Endothelial cell (in vitro differentiated cells): ENCODE data around the gene FAM193A. TPM values are rescaled to one million over a fixed set of nuclear protein-coding genes. Genes with fewer than 3 reads are reported as not detected.

Experiments
- DNase-seq: peaks from one replicate; pipeline ENCODE4 v3.0.0; 2021; ENCODE audit warnings: low spot score
- H3K27ac Mint-ChIP-seq: one replicate; pipeline ENCODE4 v1.8.0; 2021; ENCODE audit warnings: mixed read lengths, inconsistent platforms; ENCODE audit not compliant: unreplicated experiment
- H3K27me3 Mint-ChIP-seq: one replicate; pipeline ENCODE4 v1.8.0; 2021; ENCODE audit warnings: mild to moderate bottlenecking, moderate library complexity, mixed read lengths, inconsistent platforms; ENCODE audit not compliant: unreplicated experiment
- H3K36me3 Mint-ChIP-seq: one replicate; pipeline ENCODE4 v1.8.0; 2021; ENCODE audit warnings: mild to moderate bottlenecking, low read depth, mixed read lengths, inconsistent platforms; ENCODE audit not compliant: unreplicated experiment
- H3K4me1 Mint-ChIP-seq: one replicate; pipeline ENCODE4 v1.8.0; 2021; ENCODE audit warnings: mild to moderate bottlenecking, mixed read lengths, inconsistent platforms; ENCODE audit not compliant: unreplicated experiment
- H3K4me3 Mint-ChIP-seq: one replicate; pipeline ENCODE4 v1.8.0; 2021; ENCODE audit warnings: mild to moderate bottlenecking, mixed read lengths, inconsistent platforms; ENCODE audit not compliant: unreplicated experiment
- H3K9me3 Mint-ChIP-seq: one replicate; pipeline ENCODE4 v1.8.0; 2021; ENCODE audit warnings: mixed read lengths, inconsistent platforms; ENCODE audit not compliant: unreplicated experiment
- total RNA-seq: library from RNA; stranded (reverse); fragmentation: NEBNext Ultra II Directional; extraction: Animal tissue kit (Norgen Biotek cat#: 25700); gene quantifications from one replicate; pipeline ENCODE4 v1.2.1, GENCODE V29; 2021; ENCODE audit not compliant: unreplicated experiment
- TF ChIP-seq, protein P1 (sequence below): fragments of 200-600 bp; sonication (generic); IDR thresholded peaks from one replicate; pipeline ENCODE4 v1.5.0; 2021; ENCODE audit warnings: antibody characterized with exemption; ENCODE audit not compliant: unreplicated experiment

The FAM193A gene
- total RNA-seq, 1 donor from 2014 or later = 33.7 TPM

- Mint-ChIP-seq H3K4me3 (no peak overlapping the region), H3K27ac (no peak overlapping the region), H3K27me3 (peaks cover 11% of the 10 kb centered on the region), H3K36me3 (peaks cover 58% of the 10 kb centered on the region), H3K4me1 (no peaks in the 10 kb centered on the region), H3K9me3 (no peaks in the 10 kb centered on the region)
- TF ChIP-seq, protein P1, sequence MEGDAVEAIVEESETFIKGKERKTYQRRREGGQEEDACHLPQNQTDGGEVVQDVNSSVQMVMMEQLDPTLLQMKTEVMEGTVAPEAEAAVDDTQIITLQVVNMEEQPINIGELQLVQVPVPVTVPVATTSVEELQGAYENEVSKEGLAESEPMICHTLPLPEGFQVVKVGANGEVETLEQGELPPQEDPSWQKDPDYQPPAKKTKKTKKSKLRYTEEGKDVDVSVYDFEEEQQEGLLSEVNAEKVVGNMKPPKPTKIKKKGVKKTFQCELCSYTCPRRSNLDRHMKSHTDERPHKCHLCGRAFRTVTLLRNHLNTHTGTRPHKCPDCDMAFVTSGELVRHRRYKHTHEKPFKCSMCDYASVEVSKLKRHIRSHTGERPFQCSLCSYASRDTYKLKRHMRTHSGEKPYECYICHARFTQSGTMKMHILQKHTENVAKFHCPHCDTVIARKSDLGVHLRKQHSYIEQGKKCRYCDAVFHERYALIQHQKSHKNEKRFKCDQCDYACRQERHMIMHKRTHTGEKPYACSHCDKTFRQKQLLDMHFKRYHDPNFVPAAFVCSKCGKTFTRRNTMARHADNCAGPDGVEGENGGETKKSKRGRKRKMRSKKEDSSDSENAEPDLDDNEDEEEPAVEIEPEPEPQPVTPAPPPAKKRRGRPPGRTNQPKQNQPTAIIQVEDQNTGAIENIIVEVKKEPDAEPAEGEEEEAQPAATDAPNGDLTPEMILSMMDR = no peak
- no peak for DNase-seq
Measured at GRCh38 chr4:2695346-2696060, 159.1 kb downstream of the FAM193A start.

DNA sequence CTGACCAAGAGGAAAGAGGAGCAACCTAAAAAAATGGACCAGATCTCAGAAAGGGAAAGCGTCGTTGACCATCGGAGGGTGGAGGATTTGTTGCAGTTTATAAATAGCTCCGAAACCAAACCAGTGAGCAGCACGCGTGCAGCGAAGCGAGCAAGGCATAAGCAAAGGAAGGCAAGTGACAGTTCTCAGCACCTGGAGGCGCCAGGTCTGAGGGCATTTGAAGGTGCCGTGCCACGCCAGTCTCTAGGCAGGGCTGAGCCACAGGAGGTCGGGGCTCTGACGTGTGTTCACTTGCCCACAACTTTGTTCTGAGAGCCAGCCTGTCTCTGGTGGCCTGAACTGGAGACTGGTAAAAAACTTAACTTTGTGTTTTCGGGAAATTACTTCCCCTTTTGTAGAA is 160.0 kb downstream of the FAM193A start:
- peak overlapping the region; percentile 36 for H3K27ac Mint-ChIP-seq
- TF ChIP-seq, protein P1 = no peak
- peaks cover 54% of the 10 kb centered on the region for H3K36me3 Mint-ChIP-seq
- peak overlapping the region; percentile 34 for H3K4me3 Mint-ChIP-seq
- no peak for DNase-seq
- H3K27me3 Mint-ChIP-seq = peaks cover 8% of the 10 kb centered on the region
- no peaks in the 10 kb centered on the region for H3K4me1 Mint-ChIP-seq
- no peaks in the 10 kb centered on the region for H3K9me3 Mint-ChIP-seq

GRCh38 chr4:2697995-2698414 is 161.6 kb downstream of the FAM193A start:
- TF ChIP-seq, protein P1 = no peak
- Mint-ChIP-seq H3K27me3 (peaks cover 5% of the 10 kb centered on the region), H3K4me3 (no peak overlapping the region), H3K9me3 (no peaks in the 10 kb centered on the region), H3K36me3 (peaks cover 54% of the 10 kb centered on the region), H3K27ac (no peak overlapping the region), H3K4me1 (no peaks in the 10 kb centered on the region)
- DNase-seq = no peak

GRCh38 chr4:2698504-2698903 is 162.1 kb downstream of the FAM193A start:
- no peaks in the 10 kb centered on the region for H3K9me3 Mint-ChIP-seq
- TF ChIP-seq, protein P1 = no peak
- peaks cover 50% of the 10 kb centered on the region for H3K36me3 Mint-ChIP-seq
- no peak for DNase-seq
- no peaks in the 10 kb centered on the region for H3K4me1 Mint-ChIP-seq
- peaks cover 5% of the 10 kb centered on the region for H3K27me3 Mint-ChIP-seq
- no peak overlapping the region for H3K27ac Mint-ChIP-seq
- H3K4me3 Mint-ChIP-seq = no peak overlapping the region

- no peaks in the 10 kb centered on the region for H3K4me1 Mint-ChIP-seq
- no peak overlapping the region for H3K27ac Mint-ChIP-seq
- TF ChIP-seq, protein P1 = no peak
- peaks cover 45% of the 10 kb centered on the region for H3K36me3 Mint-ChIP-seq
- no peak overlapping the region for H3K4me3 Mint-ChIP-seq
- DNase-seq = no peak
- no peaks in the 10 kb centered on the region for H3K9me3 Mint-ChIP-seq
- peaks cover 5% of the 10 kb centered on the region for H3K27me3 Mint-ChIP-seq
Measured at GRCh38 chr4:2698951-2699505, 162.6 kb downstream of the FAM193A start.
